Ureter (tissue), 1 donor: ENCODE measurements around the gene GPR18. TPM values are rescaled to one million over a fixed set of nuclear protein-coding genes. Genes with fewer than 3 reads are reported as not detected.

ENCODE experiments used
- DNase-seq: peaks from one replicate; pipeline ENCODE4 v3.0.0-alpha.2; 2020; ENCODE audit warnings: low spot score
- total RNA-seq: library from RNA; stranded (reverse); gene quantifications from one replicate; pipeline ENCODE4 v1.2.4, GENCODE V29; 2023
- donor health status: DM: yes; HTN: yes; CAD: no.

The GPR18 gene
- total RNA-seq, 1 donor from 2014 or later = 0.26 TPM

GRCh38 chr13:99293178-99293577 lies 35.0 kb upstream of the GPR18 start:
- no peak for DNase-seq

- DNase-seq = no peak
Observed at GRCh38 chr13:99290894-99291293, 32.7 kb upstream of the GPR18 start.

- no peak for DNase-seq
Observed at GRCh38 chr13:99289674-99290337, 31.6 kb upstream of the GPR18 start.

- no peak for DNase-seq
Observed at GRCh38 chr13:99289271-99289670, 31.1 kb upstream of the GPR18 start.

GRCh38 chr13:99288089-99288488 lies 29.9 kb upstream of the GPR18 start:
- no peak for DNase-seq

- no peak for DNase-seq
Observed at GRCh38 chr13:99287551-99287950, 29.4 kb upstream of the GPR18 start.

GRCh38 chr13:99285432-99286182 lies 27.4 kb upstream of the GPR18 start:
- DNase-seq = no peak

- no peak for DNase-seq
Observed at GRCh38 chr13:99282264-99283231, 24.4 kb upstream of the GPR18 start.

- DNase-seq = peak; percentile 59
Observed at GRCh38 chr13:99281811-99282263, 23.7 kb upstream of the GPR18 start.

DNA sequence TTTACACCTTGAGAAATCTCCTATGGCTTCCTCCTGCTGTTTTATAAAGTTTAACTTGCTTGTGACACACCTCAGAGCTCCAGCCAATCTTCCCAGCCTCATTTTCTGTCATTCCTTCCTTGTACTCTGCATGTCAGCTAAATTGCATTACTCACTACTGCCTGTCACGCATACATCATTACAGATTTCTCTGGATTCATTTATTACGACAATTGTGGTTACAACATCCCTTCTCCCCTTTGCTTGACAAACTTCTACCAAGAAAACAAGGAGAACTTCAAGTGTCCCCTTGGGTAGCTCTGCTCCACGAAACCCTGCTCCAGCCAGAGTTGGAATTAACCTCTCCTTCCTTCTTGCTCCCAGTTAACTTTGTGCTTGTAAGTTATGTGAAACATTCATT lies 22.0 kb upstream of the GPR18 start:
- no peak for DNase-seq

DNA sequence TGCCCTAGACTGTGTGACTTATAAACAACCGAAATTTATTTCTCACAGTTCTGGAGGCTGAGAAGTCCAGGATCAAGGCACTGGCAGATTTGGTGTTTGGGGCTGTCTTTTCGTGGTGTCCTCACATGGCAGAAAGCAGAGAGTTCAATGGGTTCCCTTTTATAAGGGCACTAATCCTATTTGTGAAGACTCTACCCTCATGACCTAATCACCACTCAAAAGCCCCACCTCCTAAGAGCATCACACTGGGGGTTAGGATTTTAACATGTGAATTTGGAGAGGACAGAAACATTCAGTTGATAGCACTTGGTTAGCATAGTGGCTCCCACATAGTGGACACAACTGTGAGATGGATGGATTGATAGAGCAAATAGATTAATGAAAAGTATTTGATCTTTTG lies 21.5 kb upstream of the GPR18 start:
- no peak for DNase-seq

- no peak for DNase-seq
Observed at GRCh38 chr13:99278843-99279242, 20.7 kb upstream of the GPR18 start.

- no peak for DNase-seq
Observed at GRCh38 chr13:99278200-99278599, 20.0 kb upstream of the GPR18 start.

DNA sequence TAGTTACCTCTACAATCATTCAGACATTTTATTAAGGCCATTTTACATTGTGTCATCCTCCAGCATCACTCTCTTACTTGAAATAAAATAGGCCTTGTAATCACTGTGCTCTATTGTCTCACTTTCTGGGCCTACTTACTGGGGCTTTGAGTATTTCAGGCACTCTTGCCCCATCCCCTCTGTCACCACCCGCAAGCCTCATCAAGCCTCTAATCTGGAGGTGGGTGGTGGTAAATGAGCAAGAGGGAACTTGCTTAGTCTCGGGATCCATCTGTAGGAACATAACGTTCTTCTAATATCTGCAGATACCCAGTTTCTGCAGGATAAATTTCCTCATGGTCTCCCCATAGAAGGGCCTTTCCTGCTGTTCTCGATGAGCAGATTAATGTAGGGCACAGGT lies 19.4 kb upstream of the GPR18 start:
- no peak for DNase-seq

- DNase-seq = no peak
Observed at GRCh38 chr13:99276706-99277105, 18.5 kb upstream of the GPR18 start.

- no peak for DNase-seq
Observed at GRCh38 chr13:99275093-99275469, 16.9 kb upstream of the GPR18 start.

GRCh38 chr13:99273128-99273527 lies 14.9 kb upstream of the GPR18 start:
- no peak for DNase-seq

- no peak for DNase-seq
Observed at GRCh38 chr13:99272481-99272880, 14.3 kb upstream of the GPR18 start.

DNA sequence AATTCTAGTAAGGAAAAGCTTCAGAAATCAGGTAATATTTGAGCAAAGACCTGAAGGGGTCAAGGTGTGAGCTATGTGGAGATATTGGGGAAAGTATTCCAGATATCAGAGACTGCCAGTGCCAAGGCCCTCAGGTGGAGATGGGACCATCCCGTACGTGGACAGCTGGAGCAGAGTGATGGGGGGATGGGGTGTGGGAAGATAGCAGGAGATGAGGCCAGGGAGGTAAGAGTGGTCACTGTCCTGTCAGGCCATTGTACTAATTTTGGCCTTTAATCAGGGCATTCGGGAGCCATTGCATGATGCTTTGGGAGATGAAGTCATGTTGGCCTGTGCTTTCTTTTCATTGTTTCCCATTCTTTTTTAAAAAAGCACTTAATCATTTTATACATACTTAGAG lies 13.1 kb upstream of the GPR18 start:
- DNase-seq = no peak

DNA sequence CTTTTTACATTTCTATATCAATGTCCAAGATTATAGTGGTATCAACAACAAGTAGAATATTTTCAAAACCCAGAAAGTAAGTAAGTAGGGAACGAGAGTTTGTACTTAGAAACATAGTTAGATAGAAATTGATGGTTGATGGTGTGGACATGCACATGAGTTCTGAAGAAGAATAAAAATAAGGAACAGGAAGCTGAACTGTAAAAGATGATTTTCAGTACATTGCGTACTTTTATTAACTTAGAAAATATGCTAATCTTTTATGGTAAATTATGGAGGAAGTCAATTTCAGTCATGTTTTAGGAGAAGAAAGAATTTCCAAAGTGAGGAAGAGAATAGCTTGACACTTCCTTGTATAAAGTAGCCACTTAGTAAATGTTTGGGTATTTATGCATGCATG lies 12.3 kb upstream of the GPR18 start:
- no peak for DNase-seq

- DNase-seq = no peak
Observed at GRCh38 chr13:99269627-99270241, 11.6 kb upstream of the GPR18 start.

GRCh38 chr13:99268822-99269221 lies 10.6 kb upstream of the GPR18 start:
- no peak for DNase-seq
